NAMALWA (cell line): ENCODE results near the gene OTOP3.

Experiments
- DNase-seq: peaks from one replicate; pipeline ENCODE4 v3.0.0-alpha.2; 2015; ENCODE audit warnings: low spot score

OTOP3 gene

GRCh38 chr17:74986206-74986576 lies 50.5 kb downstream of the OTOP3 start:
- no peak for DNase-seq

DNA sequence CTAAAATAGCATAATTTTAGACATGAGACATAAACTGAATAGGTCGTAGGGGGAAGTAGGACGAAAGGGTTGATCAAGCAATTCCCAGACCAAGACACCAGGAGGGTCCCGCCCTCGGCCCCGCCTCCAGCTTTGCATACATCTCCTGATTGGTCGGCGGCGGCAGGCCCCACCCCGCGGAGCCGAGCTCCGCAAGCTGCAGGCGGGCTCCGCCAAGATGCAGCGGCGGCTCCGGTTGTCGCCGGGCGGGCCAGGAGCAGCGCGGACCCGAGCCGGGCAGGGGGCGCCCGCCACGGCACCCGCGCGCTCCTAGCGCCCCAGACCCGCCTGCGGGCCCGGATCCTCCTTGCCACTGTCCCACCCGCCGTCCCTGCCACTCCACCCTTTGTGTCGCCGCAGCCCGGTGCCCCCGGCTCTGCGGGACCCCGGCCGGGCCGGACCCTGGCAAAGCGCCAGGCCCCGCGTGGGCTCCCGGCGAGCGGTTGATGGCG lies 51.8 kb downstream of the OTOP3 start, which contains the start of gene CDR2L:
CDR2L (plus strand) TSS at position 215 of the 491 bp plus-strand sequence. CDS start 412 bp downstream, outside the sequence.
- DNase-seq = peak; percentile 92

DNA sequence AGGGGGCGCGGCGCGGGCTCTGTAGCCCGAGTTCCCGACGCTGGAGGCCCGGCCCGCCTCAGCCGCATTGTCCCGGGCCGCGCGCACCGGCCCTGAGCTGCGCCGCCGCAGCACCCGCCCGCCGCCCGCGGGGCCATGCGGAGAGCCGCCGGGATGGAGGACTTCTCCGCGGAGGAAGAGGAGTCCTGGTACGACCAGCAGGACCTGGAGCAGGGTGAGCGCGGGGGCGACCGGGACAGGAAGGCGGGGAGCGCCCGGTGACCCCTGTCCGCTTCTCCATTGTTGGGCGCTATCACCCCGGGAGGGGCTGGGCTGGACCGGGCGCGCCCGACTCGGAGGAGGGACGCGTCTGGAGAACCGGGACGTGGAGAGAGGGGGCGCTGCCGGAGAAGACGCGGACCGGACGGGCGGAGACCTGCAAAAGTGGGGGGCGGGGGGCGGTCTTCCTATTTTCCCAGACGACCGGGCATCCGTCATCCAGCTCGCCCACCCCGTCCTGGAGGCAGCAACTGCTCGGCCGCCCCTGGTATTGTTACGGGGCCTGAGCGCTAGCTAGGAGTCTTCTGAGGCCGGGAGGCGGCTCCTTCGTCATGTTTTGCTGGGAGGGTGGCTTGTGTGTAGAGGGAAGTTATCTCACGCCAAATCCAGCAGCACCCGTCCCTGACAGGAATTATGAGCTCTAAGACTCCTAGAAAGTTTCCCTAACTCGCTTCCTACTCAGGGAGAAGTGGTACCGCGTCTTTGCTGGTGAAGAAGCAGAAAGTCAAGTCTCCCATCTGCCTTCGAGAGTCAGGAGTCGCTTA lies 52.4 kb downstream of the OTOP3 start:
- DNase-seq = no peak

DNA sequence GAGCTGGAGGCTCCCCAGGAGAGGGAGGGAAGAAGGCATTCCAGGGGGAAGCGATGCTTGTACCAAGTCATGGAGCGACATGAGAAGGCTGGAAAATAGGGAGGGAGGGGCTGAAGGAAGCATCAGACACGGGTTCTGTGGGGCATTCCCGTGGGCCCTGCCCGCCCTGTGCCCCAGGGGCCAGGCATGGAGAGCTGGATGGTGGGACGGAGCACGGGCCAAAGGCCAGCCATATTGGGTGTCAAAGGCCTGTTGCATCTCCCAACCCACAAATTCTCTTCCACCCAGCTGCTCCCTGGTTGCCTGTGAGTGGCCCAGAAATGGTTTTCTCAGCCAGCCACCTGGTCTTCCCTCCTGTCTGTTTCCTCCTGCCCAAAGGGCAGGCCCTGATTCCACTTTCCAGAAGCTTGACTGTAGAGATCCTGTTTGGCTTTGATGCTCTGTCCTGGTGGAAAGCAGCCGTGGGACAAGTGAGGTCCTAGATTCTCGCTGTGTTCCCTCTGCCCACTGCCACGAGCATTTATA lies 54.9 kb downstream of the OTOP3 start:
- no peak for DNase-seq

DNA sequence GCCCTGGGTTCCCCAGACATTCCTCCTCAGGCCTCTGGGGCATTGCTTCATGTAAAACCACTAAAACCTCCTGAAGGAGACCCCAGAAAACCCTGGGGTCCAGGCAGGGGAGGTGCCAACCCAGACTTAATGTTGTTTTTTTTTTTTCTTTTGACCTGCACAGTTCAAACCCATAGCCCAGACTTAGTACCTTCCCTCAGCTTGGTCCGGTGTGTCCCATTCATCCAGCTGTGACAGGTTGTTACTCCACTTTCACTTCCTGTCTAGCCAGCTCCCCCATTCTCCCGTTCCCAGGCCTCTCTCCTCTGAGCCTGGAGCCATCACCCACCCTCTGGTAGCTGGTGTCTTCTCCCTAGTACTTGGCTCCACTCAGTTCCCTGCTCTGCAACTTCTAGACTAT lies 56.5 kb downstream of the OTOP3 start:
- DNase-seq = no peak

GRCh38 chr17:74994440-74994839 lies 58.7 kb downstream of the OTOP3 start:
- no peak for DNase-seq

GRCh38 chr17:74995847-74996246 lies 60.1 kb downstream of the OTOP3 start:
- DNase-seq = no peak

DNA sequence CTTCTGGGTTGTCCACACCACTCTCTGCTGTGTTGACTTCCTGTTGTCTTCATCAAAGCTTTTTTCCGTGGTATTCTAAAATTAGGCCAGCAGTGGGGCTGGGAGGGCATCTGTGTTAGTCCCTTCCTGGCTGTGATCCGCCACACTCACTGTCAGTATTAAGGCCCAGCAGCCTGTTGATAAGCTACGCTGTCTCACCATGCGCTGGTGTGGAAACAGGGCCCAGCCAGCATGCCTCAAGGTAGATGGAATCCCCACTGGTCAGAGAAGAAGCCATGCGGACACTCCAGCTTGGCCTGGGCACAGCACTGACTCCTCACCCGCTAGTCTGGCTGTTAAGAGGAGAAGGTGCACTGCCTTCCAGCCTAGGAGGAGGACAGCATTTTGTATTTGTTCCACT lies 63.1 kb downstream of the OTOP3 start:
- DNase-seq = no peak

GRCh38 chr17:74999523-74999922 lies 63.8 kb downstream of the OTOP3 start:
- DNase-seq = no peak
